Loucy (cell line): ENCODE data around the gene KDSR.

Experiments
- H2AFZ ChIP-seq: fragments of 200-600 bp; sonication (generic); 2 replicates; pipeline ENCODE4 v1.6.0; 2016; ENCODE audit warnings: antibody characterized with exemption, mild to moderate bottlenecking, low read length, moderate library complexity
- H3F3A ChIP-seq: fragments of 200-600 bp; 2 replicates; pipeline ENCODE4 v1.6.0; 2016; ENCODE audit warnings: antibody characterized with exemption, low read depth, mild to moderate bottlenecking
- H3K27me3 ChIP-seq: fragments of 200-600 bp; sonication (generic); 2 replicates; pipeline ENCODE4 v1.6.1; 2014; ENCODE audit warnings: low read length, mild to moderate bottlenecking; ENCODE audit not compliant: insufficient read depth, poor library complexity, severe bottlenecking
- H3K36me3 ChIP-seq: fragments of 200-600 bp; sonication (generic); 2 replicates; pipeline ENCODE4 v1.6.1; 2016; ENCODE audit warnings: low read length; ENCODE audit not compliant: insufficient read depth
- H3K4me1 ChIP-seq: fragments of 200-600 bp; sonication (generic); 2 replicates; pipeline ENCODE4 v1.5.1; 2014; ENCODE audit warnings: low read length, mild to moderate bottlenecking; ENCODE audit not compliant: insufficient read depth, poor library complexity, severe bottlenecking
- H3K4me2 ChIP-seq: fragments of 200-600 bp; sonication (generic); 2 replicates; pipeline ENCODE4 v1.6.0; 2014; ENCODE audit warnings: antibody characterized with exemption, low read length, low read depth, mild to moderate bottlenecking; ENCODE audit not compliant: poor library complexity, severe bottlenecking
- H3K4me3 ChIP-seq: fragments of 200-600 bp; sonication (generic); 2 replicates; pipeline ENCODE4 v1.5.1; 2014; ENCODE audit warnings: low read length, mild to moderate bottlenecking, mixed read lengths; ENCODE audit not compliant: poor library complexity, severe bottlenecking
- H3K79me2 ChIP-seq: fragments of 200-600 bp; sonication (generic); 2 replicates; pipeline ENCODE4 v1.6.1; 2014; ENCODE audit warnings: low read length; ENCODE audit not compliant: insufficient read depth
- H3K9ac ChIP-seq: fragments of 200-600 bp; sonication (generic); 2 replicates; pipeline ENCODE4 v1.6.0; 2014; ENCODE audit warnings: mild to moderate bottlenecking, low read depth, low read length, moderate library complexity; ENCODE audit not compliant: poor library complexity, severe bottlenecking
- H3K9me2 ChIP-seq: fragments of 200-600 bp; sonication (generic); replicated peaks from 2 replicates; pipeline ENCODE4 v1.6.1; 2016; ENCODE audit warnings: low read depth, low read length, mixed read lengths
- H3K9me3 ChIP-seq: fragments of 200-600 bp; sonication (generic); 2 replicates; pipeline ENCODE4 v1.6.1; 2014; ENCODE audit warnings: mild to moderate bottlenecking, antibody characterized with exemption, low read length, low read depth; ENCODE audit not compliant: insufficient read depth
- H4K20me1 ChIP-seq: fragments of 200-600 bp; sonication (generic); 2 replicates; pipeline ENCODE4 v1.6.0; 2014; ENCODE audit warnings: antibody characterized with exemption, low read length, mild to moderate bottlenecking; ENCODE audit not compliant: insufficient read depth, poor library complexity, severe bottlenecking
- EZH2phosphoT487 ChIP-seq: fragments of 200-600 bp; IDR thresholded peaks from 2 replicates; pipeline ENCODE4 v1.6.1; 2018; ENCODE audit warnings: antibody characterized with exemption, mild to moderate bottlenecking, moderate library complexity, borderline replicate concordance
- TF ChIP-seq, protein P1 (sequence below): fragments of 200-600 bp; sonication (generic); conservative IDR thresholded peaks from 2 replicates; pipeline ENCODE4 v1.5.1; 2014; ENCODE audit warnings: mild to moderate bottlenecking, antibody characterized with exemption, low read length

KDSR gene

DNA sequence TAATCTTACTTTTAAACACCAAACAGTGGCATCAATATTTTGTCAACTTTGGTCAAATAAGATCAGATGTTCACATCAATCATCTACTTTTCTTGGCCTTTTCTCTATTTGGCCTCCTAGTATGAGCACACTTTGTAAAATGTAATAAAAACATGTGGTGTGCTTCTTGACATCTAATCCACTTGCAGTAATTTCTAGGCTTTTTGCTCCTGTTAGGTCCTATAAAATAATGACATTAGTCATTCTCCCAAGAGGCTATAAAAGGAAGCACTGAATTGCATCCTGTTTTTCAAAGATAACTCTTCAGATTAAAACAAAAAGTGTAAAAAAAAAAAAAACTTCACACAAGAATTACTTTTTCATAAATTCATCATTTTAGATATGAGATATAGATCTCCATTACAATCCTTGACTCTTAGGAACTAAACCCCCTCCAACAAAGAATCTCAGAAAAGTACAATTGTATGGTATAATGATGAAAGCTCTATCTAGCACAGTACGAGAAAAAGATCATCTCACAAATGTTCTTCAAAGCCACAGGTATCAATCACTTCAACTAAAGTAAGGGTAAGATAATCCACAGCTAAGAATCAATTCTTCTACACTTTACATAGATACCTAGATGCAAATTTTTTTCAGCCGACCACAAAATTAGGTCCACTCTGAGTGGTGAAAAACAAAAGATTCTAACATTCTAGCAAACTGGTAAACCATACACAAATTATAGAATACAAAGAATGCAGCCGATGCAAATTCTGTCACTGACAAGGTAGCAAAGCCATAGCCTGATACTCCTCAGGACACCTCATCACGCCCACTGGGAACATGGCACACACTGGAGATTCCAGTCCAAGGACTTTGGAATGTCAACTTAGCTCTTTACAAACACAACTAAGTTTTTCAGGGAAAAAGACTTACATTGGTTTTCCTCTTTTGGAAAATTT is 50.1 kb downstream of the KDSR start:
- Histone ChIP-seq H3K4me3 (peak overlapping the region; percentile 96), H3F3A (peaks cover 8% of the 10 kb centered on the region; the same call in 1 of the 2 replicates), H3K4me1 (peaks cover 70% of the 10 kb centered on the region), H3K27me3 (peaks cover 7% of the 10 kb centered on the region), H3K9ac (peak overlapping the region; percentile 93), H3K36me3 (no peaks in the 10 kb centered on the region), H3K9me2 (no peaks in the 10 kb centered on the region), H4K20me1 (peaks cover 68% of the 10 kb centered on the region), H2AFZ (no peak overlapping the region), H3K79me2 (peaks cover 77% of the 10 kb centered on the region), H3K4me2 (peak overlapping the region; percentile 97), H3K9me3 (no peaks in the 10 kb centered on the region)
- TF ChIP-seq, protein P1, sequence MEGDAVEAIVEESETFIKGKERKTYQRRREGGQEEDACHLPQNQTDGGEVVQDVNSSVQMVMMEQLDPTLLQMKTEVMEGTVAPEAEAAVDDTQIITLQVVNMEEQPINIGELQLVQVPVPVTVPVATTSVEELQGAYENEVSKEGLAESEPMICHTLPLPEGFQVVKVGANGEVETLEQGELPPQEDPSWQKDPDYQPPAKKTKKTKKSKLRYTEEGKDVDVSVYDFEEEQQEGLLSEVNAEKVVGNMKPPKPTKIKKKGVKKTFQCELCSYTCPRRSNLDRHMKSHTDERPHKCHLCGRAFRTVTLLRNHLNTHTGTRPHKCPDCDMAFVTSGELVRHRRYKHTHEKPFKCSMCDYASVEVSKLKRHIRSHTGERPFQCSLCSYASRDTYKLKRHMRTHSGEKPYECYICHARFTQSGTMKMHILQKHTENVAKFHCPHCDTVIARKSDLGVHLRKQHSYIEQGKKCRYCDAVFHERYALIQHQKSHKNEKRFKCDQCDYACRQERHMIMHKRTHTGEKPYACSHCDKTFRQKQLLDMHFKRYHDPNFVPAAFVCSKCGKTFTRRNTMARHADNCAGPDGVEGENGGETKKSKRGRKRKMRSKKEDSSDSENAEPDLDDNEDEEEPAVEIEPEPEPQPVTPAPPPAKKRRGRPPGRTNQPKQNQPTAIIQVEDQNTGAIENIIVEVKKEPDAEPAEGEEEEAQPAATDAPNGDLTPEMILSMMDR = no peak
- TF ChIP-seq EZH2phosphoT487 = no peak

DNA sequence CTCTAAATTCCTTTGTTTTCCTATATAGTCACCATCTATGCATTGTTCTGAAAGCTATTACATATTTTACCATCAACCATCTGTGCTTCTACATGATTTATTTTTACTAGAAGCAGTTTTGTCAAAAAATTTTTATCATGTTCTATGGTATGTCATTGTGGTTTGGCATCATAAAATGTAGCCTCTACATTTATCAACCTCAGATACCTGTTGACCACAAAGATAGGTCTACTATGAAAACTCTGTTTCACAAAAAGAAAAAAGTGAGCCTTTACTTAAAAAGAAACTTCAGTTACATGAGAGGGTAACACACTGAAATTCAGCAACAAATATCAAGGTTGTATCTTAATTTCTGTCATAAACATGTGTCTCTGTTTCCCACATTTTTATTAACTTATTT is 51.1 kb downstream of the KDSR start:
- Histone ChIP-seq H3K4me1 (peaks cover 73% of the 10 kb centered on the region), H3K9ac (peak overlapping the region; percentile 93), H3F3A (peaks cover 8% of the 10 kb centered on the region; the same call in 1 of the 2 replicates), H2AFZ (no peak overlapping the region), H3K36me3 (no peaks in the 10 kb centered on the region), H3K79me2 (peaks cover 87% of the 10 kb centered on the region), H3K4me2 (peak overlapping the region; percentile 97), H4K20me1 (peaks cover 74% of the 10 kb centered on the region), H3K27me3 (peaks cover 7% of the 10 kb centered on the region), H3K4me3 (peak overlapping the region; percentile 96), H3K9me3 (no peaks in the 10 kb centered on the region), H3K9me2 (no peaks in the 10 kb centered on the region)
- TF ChIP-seq, protein P1 = no peak
- TF ChIP-seq EZH2phosphoT487 = no peak

DNA sequence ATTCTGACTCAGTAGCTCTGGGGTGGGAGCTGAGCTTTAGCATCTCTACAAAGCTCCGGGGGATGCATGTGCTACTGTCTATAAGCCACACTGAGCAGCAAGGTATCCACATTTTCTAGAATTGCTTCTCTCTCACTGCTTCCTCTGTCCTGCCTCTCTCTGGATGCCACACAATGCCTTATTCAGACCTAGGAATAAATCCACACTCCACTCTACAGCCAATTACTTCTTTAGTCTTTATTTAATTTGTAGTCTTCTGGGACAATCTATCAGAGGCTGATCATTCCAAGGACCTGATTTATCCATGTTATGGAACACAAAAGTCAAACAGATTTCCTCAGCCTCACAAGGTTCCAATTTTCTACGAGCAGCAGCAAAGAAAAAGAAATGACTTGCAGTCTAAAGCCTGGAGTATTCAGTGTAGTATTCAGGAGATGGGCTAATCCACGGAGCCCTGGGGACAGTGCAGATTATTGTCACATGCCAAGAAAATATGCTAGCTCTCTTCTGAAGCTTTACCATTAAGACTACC is 51.8 kb downstream of the KDSR start:
- Histone ChIP-seq H3K4me3 (peak overlapping the region; percentile 96), H3K79me2 (peaks cover 94% of the 10 kb centered on the region), H3K9me3 (no peaks in the 10 kb centered on the region), H3K4me1 (peaks cover 72% of the 10 kb centered on the region), H3F3A (peaks cover 8% of the 10 kb centered on the region; the same call in 1 of the 2 replicates), H4K20me1 (peaks cover 75% of the 10 kb centered on the region), H3K27me3 (peaks cover 7% of the 10 kb centered on the region), H3K4me2 (peak overlapping the region; percentile 97), H3K36me3 (no peaks in the 10 kb centered on the region), H3K9ac (peak overlapping the region; percentile 39), H3K9me2 (no peaks in the 10 kb centered on the region), H2AFZ (no peak overlapping the region)
- TF ChIP-seq, protein P1 = no peak
- no peak for TF ChIP-seq EZH2phosphoT487
